Upper lobe of left lung (tissue), 6 donors: ENCODE results near the gene RIC8A. TPM values are rescaled to one million over a fixed set of nuclear protein-coding genes. Genes with fewer than 3 reads are reported as not detected.

Experiments used
- ATAC-seq, 2 donors: fragments of 200-7000 bp; cut with Tn5 transposase; one replicate each; pipeline ENCODE4 v1.9.1; 2022; ENCODE audit warnings: mild to moderate bottlenecking in 2 of 2, moderate library complexity in 2 of 2; ENCODE audit not compliant: low FRiP score in 2 of 2
- DNase-seq, 2 donors: peaks; one replicate each; pipeline ENCODE4 v3.0.0-alpha.2; 2019 to 2020
- H3K27ac ChIP-seq, 4 donors: fragments of 200-600 bp; sonication (generic); one replicate each; pipeline ENCODE4 v1.5.1; 2016 to 2019
- H3K27me3 ChIP-seq, 4 donors: fragments of 200-600 bp; sonication (generic); one replicate each; pipeline ENCODE4 v1.5.1; 2017 to 2019
- H3K36me3 ChIP-seq, 4 donors: fragments of 200-600 bp; sonication (generic); one replicate each; pipeline ENCODE4 v1.5.1; 2016 to 2019
- H3K4me1 ChIP-seq, 4 donors: fragments of 200-600 bp; sonication (generic); one replicate each; pipeline ENCODE4 v1.5.1; 2018 to 2019
- H3K4me3 ChIP-seq, 4 donors: fragments of 200-600 bp; sonication (generic); one replicate each; pipeline ENCODE4 v1.5.1; 2017 to 2019; ENCODE audit warnings: mild to moderate bottlenecking in 2 of 4, moderate library complexity in 1 of 4
- H3K9me3 ChIP-seq, 4 donors: fragments of 200-600 bp; sonication (generic); one replicate each; pipeline ENCODE4 v1.5.1; 2018 to 2019
- EP300 ChIP-seq, 4 donors: sonication (generic); formaldehyde crosslinking; IDR thresholded peaks; one replicate each; pipeline ENCODE4 v1.5.1; 2017; ENCODE audit warnings: antibody characterized with exemption in 4 of 4, control low read depth in 2 of 4
- POLR2A ChIP-seq, 4 donors: fragments of 450-650 bp; IDR thresholded peaks; one replicate each; pipeline ENCODE4 v1.5.1; 2016 to 2017; ENCODE audit warnings: antibody characterized with exemption in 4 of 4, mild to moderate bottlenecking in 2 of 4
- POLR2AphosphoS5 ChIP-seq, 2 donors: sonication (generic); formaldehyde crosslinking; IDR thresholded peaks; one replicate each; pipeline ENCODE4 v1.5.1; 2017; ENCODE audit warnings: antibody characterized with exemption in 2 of 2
- WGBS, 2 donors: methylation state at CpG; one replicate each; pipeline ENCODE4 v1.1.5; 2017 to 2018; 5-methylcytosine and 5-hydroxymethylcytosine counted together
- total RNA-seq, 6 donors: library from RNA; depleted of rRNA in 4 of 6; stranded (reverse); fragments of >200 nt in 4 of 6; gene quantifications; one replicate each; pipeline versions ENCODE4 v1.1.0 to v1.2.1, GENCODE V29; 2016 to 2021
- TF ChIP-seq, protein P1 (sequence below), 6 experiments: fragments of 450-650 bp in 4 of 6; fragments of 200-600 bp in 2 of 6; sonication (generic) in 2 of 6; IDR thresholded peaks; one replicate each; pipeline ENCODE4 v1.5.1; 2016 to 2019; ENCODE audit warnings: antibody characterized with exemption in 6 of 6
- donor health status: DM: no; HTN: no; CAD: no; lungs with moderate emphysema.
- donor health status: DM: no; HTN: yes; CAD: no; lungs with severe emphysema.

Gene RIC8A
- total RNA-seq, 6 donors from 2014 or later: 65.9 to 135 (median 105) TPM

DNA sequence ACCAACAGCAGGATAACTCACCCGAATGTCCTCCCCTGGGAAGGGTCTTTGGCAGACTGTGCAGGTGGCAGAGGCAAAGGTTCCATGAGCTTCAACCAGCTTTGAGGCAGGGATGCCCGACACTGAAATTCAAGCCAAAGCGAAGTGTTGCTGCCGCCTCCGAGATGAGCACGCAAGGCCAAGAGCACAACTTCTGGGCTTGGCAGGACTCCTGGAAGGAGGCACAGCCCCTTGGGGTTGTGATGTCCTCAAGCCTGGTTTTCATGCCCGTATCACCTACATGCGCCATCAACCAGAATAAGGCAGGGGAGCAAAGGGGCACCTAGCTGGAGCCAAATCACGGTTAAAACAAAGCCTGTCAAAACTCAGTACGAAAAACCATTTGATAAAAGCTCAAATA lies 22.9 kb downstream of the RIC8A start:
- TF ChIP-seq EP300 (IDR thresholded peaks at IDR 0.05) (no peak), POLR2A (IDR thresholded peaks at IDR 0.05) (no peak), POLR2AphosphoS5 (IDR thresholded peaks at IDR 0.05) (no peak)
- TF ChIP-seq, protein P1, sequence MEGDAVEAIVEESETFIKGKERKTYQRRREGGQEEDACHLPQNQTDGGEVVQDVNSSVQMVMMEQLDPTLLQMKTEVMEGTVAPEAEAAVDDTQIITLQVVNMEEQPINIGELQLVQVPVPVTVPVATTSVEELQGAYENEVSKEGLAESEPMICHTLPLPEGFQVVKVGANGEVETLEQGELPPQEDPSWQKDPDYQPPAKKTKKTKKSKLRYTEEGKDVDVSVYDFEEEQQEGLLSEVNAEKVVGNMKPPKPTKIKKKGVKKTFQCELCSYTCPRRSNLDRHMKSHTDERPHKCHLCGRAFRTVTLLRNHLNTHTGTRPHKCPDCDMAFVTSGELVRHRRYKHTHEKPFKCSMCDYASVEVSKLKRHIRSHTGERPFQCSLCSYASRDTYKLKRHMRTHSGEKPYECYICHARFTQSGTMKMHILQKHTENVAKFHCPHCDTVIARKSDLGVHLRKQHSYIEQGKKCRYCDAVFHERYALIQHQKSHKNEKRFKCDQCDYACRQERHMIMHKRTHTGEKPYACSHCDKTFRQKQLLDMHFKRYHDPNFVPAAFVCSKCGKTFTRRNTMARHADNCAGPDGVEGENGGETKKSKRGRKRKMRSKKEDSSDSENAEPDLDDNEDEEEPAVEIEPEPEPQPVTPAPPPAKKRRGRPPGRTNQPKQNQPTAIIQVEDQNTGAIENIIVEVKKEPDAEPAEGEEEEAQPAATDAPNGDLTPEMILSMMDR (IDR thresholded peaks at IDR 0.05): no peak
- Histone ChIP-seq H3K27me3 (no peaks in the 10 kb centered on the region), H3K4me1 (peaks cover 6 to 8% (median 7%) of the 10 kb centered on the region in 4 donors), H3K27ac (no peak overlapping the region), H3K4me3 (no peak overlapping the region), H3K36me3 (peaks cover 0 to 3% (median 2%) of the 10 kb centered on the region in 4 donors), H3K9me3 (no peaks in the 10 kb centered on the region)
- ATAC-seq: no peak
- DNase-seq: no peak
- WGBS, 2 donors: 97 to 98% methylated on average over 10 of the region's 10 CpGs

DNA sequence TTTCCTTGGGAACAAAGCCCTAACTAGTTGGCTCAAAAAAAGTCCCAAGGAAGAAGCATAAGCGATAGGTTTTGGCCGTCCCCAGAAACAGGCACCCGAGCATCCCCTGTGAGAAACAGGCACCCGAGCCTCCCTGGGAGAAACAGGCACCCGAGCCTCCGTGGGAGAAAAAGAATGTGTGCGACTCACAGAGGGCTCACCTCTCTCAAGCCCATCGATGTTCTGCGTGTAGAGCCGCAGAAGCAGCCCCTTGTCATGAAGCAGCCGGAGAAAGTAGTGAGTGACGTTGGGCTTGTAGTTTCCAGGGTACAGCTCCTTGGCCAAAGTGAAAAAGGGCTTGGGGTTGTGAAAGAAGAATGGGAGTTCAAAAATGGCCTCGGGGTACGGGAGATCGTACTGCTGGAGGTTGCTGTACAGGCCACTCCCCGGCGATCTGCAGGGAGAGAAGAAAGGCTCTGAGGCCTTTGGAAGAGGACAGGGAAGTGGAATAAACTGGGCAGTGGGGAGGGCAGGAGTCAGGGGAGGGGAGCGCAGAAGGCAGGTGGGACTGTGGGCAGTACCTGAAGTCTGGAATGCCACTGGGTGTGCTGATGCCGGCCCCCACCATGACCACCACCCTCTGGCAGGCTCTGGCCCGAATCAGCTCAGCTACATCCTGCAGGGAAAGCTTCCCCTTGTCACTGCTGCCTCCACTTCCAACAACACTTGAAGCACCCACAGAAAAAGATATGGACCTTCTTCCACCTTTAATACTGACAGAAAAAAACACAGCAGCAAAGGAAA lies 25.5 kb downstream of the RIC8A start:
- TF ChIP-seq POLR2A (IDR thresholded peaks at IDR 0.05) (no peak), EP300 (IDR thresholded peaks at IDR 0.05) (no peak), POLR2AphosphoS5 (IDR thresholded peaks at IDR 0.05) (no peak)
- TF ChIP-seq, protein P1 (IDR thresholded peaks at IDR 0.05): no peak
- H3K27me3 ChIP-seq: no peaks in the 10 kb centered on the region
- ATAC-seq (no peak), DNase-seq (no peak)
- H3K27ac ChIP-seq: no peak overlapping the region
- H3K4me1 ChIP-seq: peaks cover 14 to 19% (median 17%) of the 10 kb centered on the region in 4 donors
- H3K36me3 ChIP-seq: peaks cover 0 to 3% (median 0%) of the 10 kb centered on the region in 4 donors
- no peak overlapping the region for H3K4me3 ChIP-seq
- no peaks in the 10 kb centered on the region for H3K9me3 ChIP-seq
- 91 to 93% methylated on average over 20 of the region's 20 CpGs for WGBS, 2 donors

DNA sequence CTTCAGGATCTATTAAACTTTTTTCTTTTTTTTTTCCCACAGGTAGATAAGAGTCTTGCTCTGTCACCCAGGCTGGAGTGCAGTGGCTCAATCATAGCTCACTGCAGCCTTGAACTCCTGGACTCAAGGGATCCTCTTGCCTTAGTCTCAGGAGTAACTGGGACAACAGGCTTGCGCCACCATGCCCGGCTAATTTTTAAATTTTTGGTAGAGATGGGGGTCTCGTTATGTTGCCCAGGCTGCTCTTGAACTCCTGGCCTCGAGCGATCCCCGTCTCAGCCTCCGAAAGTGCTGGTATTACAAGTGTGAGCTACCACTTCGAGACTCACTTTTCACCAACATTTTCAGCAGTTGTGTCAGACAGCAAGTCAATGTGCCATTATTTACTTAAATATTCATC lies 27.7 kb downstream of the RIC8A start:
- Histone ChIP-seq H3K27me3 (no peaks in the 10 kb centered on the region), H3K27ac (peak overlapping the region in 2 of 4 donors; percentile 92 to 97), H3K9me3 (no peaks in the 10 kb centered on the region), H3K4me1 (peaks cover 21 to 31% (median 23%) of the 10 kb centered on the region in 4 donors), H3K36me3 (peaks cover 0 to 8% (median 2%) of the 10 kb centered on the region in 4 donors), H3K4me3 (peak overlapping the region; percentile 80 to 98 (median 89))
- TF ChIP-seq, protein P1 (IDR thresholded peaks at IDR 0.05): no peak
- TF ChIP-seq POLR2AphosphoS5 (IDR thresholded peaks at IDR 0.05) (no peak), EP300 (IDR thresholded peaks at IDR 0.05) (no peak)
- ATAC-seq: no peak
- DNase-seq: no peak
- 64 to 76% methylated on average over 8 of the region's 8 CpGs for WGBS, 2 donors

DNA sequence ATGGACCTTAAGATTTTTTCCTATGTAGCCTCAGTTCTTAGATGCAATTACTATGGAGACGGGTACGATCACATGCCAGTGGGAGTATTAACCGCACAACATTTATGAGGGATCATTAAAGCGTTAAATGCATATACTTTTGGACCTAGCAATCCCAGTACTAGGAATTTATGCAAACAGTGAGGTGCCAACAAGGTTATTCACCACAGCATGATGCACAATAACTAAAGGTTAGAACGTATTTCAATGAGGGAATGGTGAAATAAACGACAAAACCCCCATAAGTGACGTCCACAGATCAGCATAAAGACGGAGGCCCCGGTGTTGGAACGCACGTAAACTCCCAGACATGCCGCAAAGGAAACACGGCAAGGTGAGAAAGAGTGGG lies 28.1 kb downstream of the RIC8A start:
- Histone ChIP-seq H3K9me3 (no peaks in the 10 kb centered on the region), H3K27ac (peak overlapping the region; percentile 92 to 97 (median 96)), H3K4me3 (peak overlapping the region; percentile 80 to 98 (median 89)), H3K4me1 (peaks cover 21 to 31% (median 23%) of the 10 kb centered on the region in 4 donors), H3K36me3 (peaks cover 0 to 12% (median 2%) of the 10 kb centered on the region in 4 donors), H3K27me3 (no peaks in the 10 kb centered on the region)
- DNase-seq: no peak
- 3 to 4% methylated on average over 13 of the region's 13 CpGs for WGBS, 2 donors
- TF ChIP-seq EP300 (IDR thresholded peaks at IDR 0.05) (no peak), POLR2A (IDR thresholded peaks at IDR 0.05) (no peak), POLR2AphosphoS5 (IDR thresholded peaks at IDR 0.05) (no peak)
- TF ChIP-seq, protein P1 (IDR thresholded peaks at IDR 0.05): no peak
- ATAC-seq: no peak
